Astrocyte (in vitro differentiated cells and primary cell): Measurements from ENCODE around the gene TCP1. TPM values are rescaled to one million over a fixed set of nuclear protein-coding genes. Genes with fewer than 3 reads are reported as not detected.
"Not testable (repeated sequence)": the region's sequence is repeated elsewhere in the genome, so short reads cannot be mapped to it uniquely, and the experiment has no call there.

Experiments
- DNase-seq: peaks from one replicate; pipeline ENCODE4 v3.0.0-alpha.2; 2010; ENCODE audit warnings: low read depth
- FAIRE-seq: peaks from 2 replicates; lab custom pipeline; 2011; peaks lifted over from hg19 to GRCh38; lab: Jason Lieb, UNC
- H2AFZ ChIP-seq: 2 replicates; pipeline ENCODE4 v1.6.0; 2012; ENCODE audit warnings: low read depth, low read length, inconsistent platforms
- H3K27ac ChIP-seq: 2 replicates; pipeline ENCODE4 v1.5.1; 2011; ENCODE audit warnings: low read depth, low read length, inconsistent platforms
- H3K27me3 ChIP-seq: 2 replicates; pipeline ENCODE4 v1.6.0; 2011; ENCODE audit warnings: low read length, inconsistent platforms; ENCODE audit not compliant: insufficient read depth
- H3K36me3 ChIP-seq: 2 replicates; pipeline ENCODE4 v1.5.1; 2011; ENCODE audit warnings: low read length, inconsistent platforms; ENCODE audit not compliant: insufficient read depth
- H3K4me1 ChIP-seq: 2 replicates; pipeline ENCODE4 v1.5.1; 2011; ENCODE audit warnings: low read length, inconsistent platforms; ENCODE audit not compliant: insufficient read depth
- H3K4me2 ChIP-seq: 2 replicates; pipeline ENCODE4 v1.6.0; 2012; ENCODE audit warnings: low read length, inconsistent platforms
- H3K4me3 ChIP-seq: 2 replicates; pipeline ENCODE4 v1.5.1; 2011; ENCODE audit warnings: low read depth, mild to moderate bottlenecking, low read length, inconsistent platforms; ENCODE audit not compliant: insufficient read depth
- H3K79me2 ChIP-seq: 2 replicates; pipeline ENCODE4 v1.6.0; 2012; ENCODE audit warnings: mild to moderate bottlenecking, low read length, inconsistent platforms; ENCODE audit not compliant: insufficient read depth
- H3K9ac ChIP-seq: 2 replicates; pipeline ENCODE4 v1.6.0; 2012; ENCODE audit warnings: mild to moderate bottlenecking, low read length, inconsistent platforms
- H3K9me3 ChIP-seq: 2 replicates; pipeline ENCODE4 v1.5.1; 2012; ENCODE audit warnings: low read depth, mild to moderate bottlenecking, low read length, inconsistent platforms; ENCODE audit not compliant: insufficient read depth
- H4K20me1 ChIP-seq: 2 replicates; pipeline ENCODE4 v1.6.0; 2012; ENCODE audit warnings: low read length, inconsistent platforms; ENCODE audit not compliant: insufficient read depth
- H3K27ac Mint-ChIP-seq: one replicate; pipeline ENCODE4 v1.8.0; 2021; ENCODE audit warnings: mild to moderate bottlenecking, mixed read lengths; ENCODE audit not compliant: unreplicated experiment
- H3K27me3 Mint-ChIP-seq: one replicate; pipeline ENCODE4 v1.8.0; 2021; ENCODE audit warnings: low read depth, mixed read lengths; ENCODE audit not compliant: unreplicated experiment
- H3K36me3 Mint-ChIP-seq: one replicate; pipeline ENCODE4 v1.8.0; 2021; ENCODE audit warnings: low read depth, mixed read lengths; ENCODE audit not compliant: unreplicated experiment
- H3K4me1 Mint-ChIP-seq: one replicate; pipeline ENCODE4 v1.8.0; 2021; ENCODE audit warnings: low read depth, mixed read lengths; ENCODE audit not compliant: unreplicated experiment
- H3K4me3 Mint-ChIP-seq: one replicate; pipeline ENCODE4 v1.8.0; 2021; ENCODE audit warnings: mild to moderate bottlenecking, moderate library complexity, mixed read lengths; ENCODE audit not compliant: unreplicated experiment
- H3K9me3 Mint-ChIP-seq: one replicate; pipeline ENCODE4 v1.8.0; 2021; ENCODE audit warnings: mild to moderate bottlenecking, mixed read lengths; ENCODE audit not compliant: unreplicated experiment
- EZH2 ChIP-seq: IDR thresholded peaks from 2 replicates; pipeline ENCODE4 v1.6.1; 2012; ENCODE audit warnings: mild to moderate bottlenecking, low read length, inconsistent platforms; ENCODE audit not compliant: insufficient read depth
- total RNA-seq: library from RNA; stranded (reverse); gene quantifications from 2 replicates; pipeline ENCODE4 v1.2.1, GENCODE V29; 2021
- TF ChIP-seq, protein P1 (sequence below): IDR thresholded peaks from 2 replicates; pipeline ENCODE4 v1.5.1; 2011; ENCODE audit warnings: low read depth, mild to moderate bottlenecking, inconsistent platforms, low read length, moderate library complexity; ENCODE audit not compliant: insufficient read depth

TCP1 gene
- total RNA-seq, 1 donor from 2014 or later = 256 TPM

DNA sequence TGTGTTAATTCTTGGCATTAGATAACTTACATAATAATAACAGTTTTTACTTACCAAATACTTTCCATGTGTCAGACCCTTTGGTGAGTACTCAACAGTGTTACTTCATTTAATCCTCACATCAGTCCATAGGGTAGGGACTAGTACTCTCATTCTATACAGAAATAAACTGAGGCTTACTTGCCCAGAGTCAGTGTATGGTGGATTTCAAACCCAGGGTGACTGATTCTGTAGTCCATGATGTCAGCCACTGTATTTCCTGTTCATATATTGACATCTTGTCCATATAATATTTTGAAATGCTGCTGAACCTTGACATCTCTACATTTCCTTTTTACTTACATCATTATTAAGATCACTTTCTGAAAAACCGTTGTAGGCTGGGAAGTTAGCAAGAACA, 8.2 kb upstream of the TCP1 start:
- Mint-ChIP-seq H3K4me1 (peaks cover 4% of the 10 kb centered on the region), H3K36me3 (peaks cover 8% of the 10 kb centered on the region), H3K27me3 (no peaks in the 10 kb centered on the region), H3K9me3 (no peaks in the 10 kb centered on the region), H3K27ac (no peak overlapping the region), H3K4me3 (no peak overlapping the region)
- Histone ChIP-seq H3K27me3 (no peaks in the 10 kb centered on the region), H3K4me1 (peaks cover under 1% of the 10 kb centered on the region), H3K27ac (no peak overlapping the region), H3K36me3 (peaks cover 15% of the 10 kb centered on the region), H2AFZ (no peak overlapping the region), H4K20me1 (peaks cover 10% of the 10 kb centered on the region), H3K4me2 (no peak overlapping the region), H3K4me3 (no peak overlapping the region), H3K9ac (no peak overlapping the region), H3K9me3 (no peaks in the 10 kb centered on the region), H3K79me2 (peaks cover 25% of the 10 kb centered on the region)
- no peak for TF ChIP-seq EZH2
- TF ChIP-seq, protein P1, sequence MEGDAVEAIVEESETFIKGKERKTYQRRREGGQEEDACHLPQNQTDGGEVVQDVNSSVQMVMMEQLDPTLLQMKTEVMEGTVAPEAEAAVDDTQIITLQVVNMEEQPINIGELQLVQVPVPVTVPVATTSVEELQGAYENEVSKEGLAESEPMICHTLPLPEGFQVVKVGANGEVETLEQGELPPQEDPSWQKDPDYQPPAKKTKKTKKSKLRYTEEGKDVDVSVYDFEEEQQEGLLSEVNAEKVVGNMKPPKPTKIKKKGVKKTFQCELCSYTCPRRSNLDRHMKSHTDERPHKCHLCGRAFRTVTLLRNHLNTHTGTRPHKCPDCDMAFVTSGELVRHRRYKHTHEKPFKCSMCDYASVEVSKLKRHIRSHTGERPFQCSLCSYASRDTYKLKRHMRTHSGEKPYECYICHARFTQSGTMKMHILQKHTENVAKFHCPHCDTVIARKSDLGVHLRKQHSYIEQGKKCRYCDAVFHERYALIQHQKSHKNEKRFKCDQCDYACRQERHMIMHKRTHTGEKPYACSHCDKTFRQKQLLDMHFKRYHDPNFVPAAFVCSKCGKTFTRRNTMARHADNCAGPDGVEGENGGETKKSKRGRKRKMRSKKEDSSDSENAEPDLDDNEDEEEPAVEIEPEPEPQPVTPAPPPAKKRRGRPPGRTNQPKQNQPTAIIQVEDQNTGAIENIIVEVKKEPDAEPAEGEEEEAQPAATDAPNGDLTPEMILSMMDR = no peak
- DNase-seq = no peak
- FAIRE-seq = no peak

DNA sequence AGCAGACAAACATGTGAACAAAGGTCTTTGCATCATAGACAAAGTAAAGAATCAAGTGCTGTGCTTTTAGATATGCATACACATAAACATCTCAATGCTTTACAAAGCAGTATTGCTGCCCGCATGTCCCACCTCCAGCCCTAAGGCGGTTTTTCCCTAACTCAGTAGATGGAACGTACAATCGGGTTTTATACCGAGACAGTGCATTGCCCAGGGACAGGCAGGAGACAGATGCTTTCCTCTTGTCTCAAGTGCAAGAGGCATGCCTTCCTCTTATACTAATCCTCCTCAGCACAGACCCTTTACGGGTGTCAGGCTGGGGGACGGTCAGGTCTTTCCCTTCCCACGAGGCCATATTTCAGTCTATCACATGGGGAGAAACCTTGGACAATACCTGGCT, 5.6 kb upstream of the TCP1 start:
- not testable (repeated sequence) for H3K4me3 Mint-ChIP-seq, H3K36me3 Mint-ChIP-seq

GRCh38 chr6:159790956-159791598, 1.7 kb upstream of the TCP1 start:
- H2AFZ ChIP-seq = peak overlapping the region; percentile 70
- peak overlapping the region; percentile 99 for H3K4me3 Mint-ChIP-seq

More for the DNA sequence above, 5.6 kb upstream of the TCP1 start:
- H3K4me1 ChIP-seq, H3K9me3 Mint-ChIP-seq, DNase-seq, H3K9ac ChIP-seq, H3K27me3 ChIP-seq, FAIRE-seq, H3K9me3 ChIP-seq, H3K27ac ChIP-seq, H2AFZ ChIP-seq, H3K4me2 ChIP-seq, H3K27me3 Mint-ChIP-seq, H3K4me3 ChIP-seq, H3K27ac Mint-ChIP-seq: not testable (repeated sequence)
- Histone ChIP-seq H3K36me3 (peaks cover 17% of the 10 kb centered on the region), H4K20me1 (peaks cover 16% of the 10 kb centered on the region), H3K79me2 (peaks cover 47% of the 10 kb centered on the region)
- H3K4me1 Mint-ChIP-seq = peaks cover 11% of the 10 kb centered on the region

More at GRCh38 chr6:159790956-159791598, 1.7 kb upstream of the TCP1 start:
- H3K79me2 ChIP-seq = peaks cover 79% of the 10 kb centered on the region
- H3K9me3 ChIP-seq = no peaks in the 10 kb centered on the region
- H4K20me1 ChIP-seq = peaks cover 37% of the 10 kb centered on the region
- Mint-ChIP-seq H3K27me3 (no peaks in the 10 kb centered on the region), H3K9me3 (no peaks in the 10 kb centered on the region), H3K36me3 (peaks cover 11% of the 10 kb centered on the region), H3K27ac (peak overlapping the region; percentile 73), H3K4me1 (peaks cover 23% of the 10 kb centered on the region)
- H3K9ac ChIP-seq = peak overlapping the region; percentile 97
- peak overlapping the region; percentile 81 for H3K27ac ChIP-seq
- peak overlapping the region; percentile 85 for H3K4me3 ChIP-seq
- DNase-seq (no peak), FAIRE-seq (no peak)
- TF ChIP-seq, protein P1 = no peak
- no peak for TF ChIP-seq EZH2
- peaks cover 20% of the 10 kb centered on the region for H3K4me1 ChIP-seq
- H3K4me2 ChIP-seq = peak overlapping the region; percentile 86
- no peaks in the 10 kb centered on the region for H3K27me3 ChIP-seq
- peaks cover 20% of the 10 kb centered on the region for H3K36me3 ChIP-seq
